A549 treated with CpdA at 1 μM for 4 hours (cell line): ENCODE data around the gene KCTD1. TPM values are rescaled to one million over a fixed set of nuclear protein-coding genes. Genes with fewer than 3 reads are reported as not detected.

ENCODE experiments used
- total RNA-seq: library from RNA; stranded (reverse); fragments of 200-300 nt; extraction: Qiagen RNA extraction; gene quantifications from 5 replicates; pipeline ENCODE4 v1.2.3, GENCODE V29; 2022; ENCODE audit warnings: low read depth

The KCTD1 gene
- 27.3 to 34.7 TPM (median 30.0 TPM) in 5 replicates for total RNA-seq

GRCh38 chr18:26548415-26549262, at the start of gene KCTD1:
TSS of gene KCTD1 (minus strand) at chr18:26548553. CDS start at chr18:26548536, 17 bp downstream.

